GM10847 (cell line): ENCODE results near the gene ZNF106.

Experiments used
- POLR2A ChIP-seq: IDR thresholded peaks from 2 replicates; pipeline ENCODE4 v1.6.1; 2011; ENCODE audit not compliant: insufficient read length; ENCODE audit errors: extremely low read depth

The ZNF106 gene

GRCh38 chr15:42373274-42373673, 117.7 kb downstream of the ZNF106 start:
- no peak for TF ChIP-seq POLR2A

DNA sequence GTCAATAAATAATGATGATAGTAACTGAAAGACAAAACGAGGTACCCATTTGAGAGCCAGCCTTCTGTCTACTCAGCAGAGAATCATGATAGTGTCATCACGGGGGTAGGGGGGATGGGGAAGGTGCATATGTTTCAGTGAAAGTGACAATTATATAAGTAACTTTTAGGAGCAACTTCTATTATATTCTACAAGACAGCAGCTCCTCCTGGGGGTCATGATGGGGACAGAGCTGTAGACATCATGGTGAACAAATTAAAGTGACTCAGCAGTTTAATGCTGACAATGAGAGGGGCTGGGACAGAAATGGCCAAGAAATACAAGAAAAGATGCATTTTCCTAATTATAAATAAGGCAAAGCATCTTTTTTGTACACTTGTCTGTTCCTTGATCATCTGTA, 119.8 kb downstream of the ZNF106 start:
- TF ChIP-seq POLR2A, result no peak

GRCh38 chr15:42368096-42368495, 122.8 kb downstream of the ZNF106 start:
- TF ChIP-seq POLR2A, result no peak

DNA sequence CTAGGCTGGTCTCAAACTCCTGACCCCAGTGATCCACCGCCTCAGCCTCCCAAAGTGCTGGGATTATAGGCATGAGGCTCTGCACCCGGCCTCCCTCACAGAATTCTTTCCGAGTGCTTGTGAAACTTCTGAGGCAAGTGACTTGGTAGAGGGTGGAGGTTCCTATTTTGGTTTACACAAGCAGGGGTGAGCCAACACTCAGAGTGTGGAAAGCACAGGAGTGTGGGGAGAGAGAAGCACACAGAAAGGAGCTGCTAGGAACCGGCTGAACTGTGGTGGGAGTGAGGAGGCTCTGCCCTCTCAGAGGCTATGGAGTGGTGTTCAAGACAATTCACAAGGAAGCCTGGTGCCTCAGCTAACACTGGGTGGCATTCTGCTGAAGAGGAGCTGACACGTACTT, 123.9 kb downstream of the ZNF106 start:
- TF ChIP-seq POLR2A, result no peak

DNA sequence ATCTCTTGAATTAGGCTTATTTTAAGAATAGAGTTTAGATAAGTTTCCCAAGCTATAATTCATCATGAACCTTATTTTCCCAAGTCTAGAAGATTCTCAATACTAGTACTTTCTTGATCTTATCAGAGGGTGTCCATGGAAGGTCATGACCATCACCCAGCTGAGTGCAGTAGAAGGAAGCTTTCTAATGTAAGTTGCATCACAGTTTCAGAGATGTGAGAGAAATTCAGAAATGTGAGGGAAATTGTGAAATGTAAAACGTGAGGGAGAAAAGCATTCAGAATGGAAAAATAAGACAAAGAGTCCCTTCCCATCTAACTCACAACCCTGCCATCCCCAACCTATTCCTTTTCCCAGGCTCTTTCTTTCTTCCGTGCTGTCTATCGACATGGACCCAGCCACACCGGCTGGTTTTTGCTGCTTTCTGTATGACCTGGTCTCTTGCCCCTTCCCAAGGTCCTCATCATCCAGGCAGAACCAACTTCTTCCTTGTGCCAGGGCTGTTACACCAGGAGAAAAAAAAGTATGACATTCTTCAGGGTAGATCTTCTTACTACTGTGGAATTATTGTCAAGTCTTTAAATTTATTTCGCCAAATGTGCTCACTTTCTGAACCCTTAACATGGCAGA, 124.9 kb downstream of the ZNF106 start:
- no peak for TF ChIP-seq POLR2A

GRCh38 chr15:42364529-42364928, 126.4 kb downstream of the ZNF106 start:
- TF ChIP-seq POLR2A, result no peak

GRCh38 chr15:42363942-42364341, 127.0 kb downstream of the ZNF106 start:
- no peak for TF ChIP-seq POLR2A

- no peak for TF ChIP-seq POLR2A
These were observed 127.5 kb downstream of the ZNF106 start for GRCh38 chr15:42363487-42363886.
